ENCODE data around the gene DGLUCY.
"Not testable (repeated sequence)": the region's sequence is repeated elsewhere in the genome, so short reads cannot be mapped to it uniquely, and the experiment has no call there.

Gene DGLUCY

DNA sequence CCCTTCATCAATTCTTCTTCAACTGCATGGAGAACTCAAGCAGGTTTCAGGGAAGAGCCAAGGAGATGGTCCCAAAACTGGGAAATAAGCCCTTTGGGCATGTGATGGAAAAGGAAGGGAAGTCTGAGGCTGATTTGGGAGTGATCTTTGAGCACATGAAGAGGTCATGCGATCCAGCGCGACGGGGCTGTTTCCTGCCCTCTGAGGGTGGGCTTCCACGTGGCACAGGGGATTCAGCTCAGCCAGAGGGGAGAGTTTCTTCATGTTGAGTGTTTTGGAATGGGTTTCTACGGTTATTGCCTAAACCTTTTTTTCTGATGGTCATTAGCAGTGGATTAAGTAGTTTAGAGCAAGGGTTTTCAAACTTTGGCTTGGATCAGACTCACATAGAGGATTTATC lies 100.4 kb downstream of the DGLUCY start:
- no peak for FAIRE-seq

- no peak for FAIRE-seq
These were observed 101.5 kb downstream of the DGLUCY start for GRCh38 chr14:91215381-91215780.

DNA sequence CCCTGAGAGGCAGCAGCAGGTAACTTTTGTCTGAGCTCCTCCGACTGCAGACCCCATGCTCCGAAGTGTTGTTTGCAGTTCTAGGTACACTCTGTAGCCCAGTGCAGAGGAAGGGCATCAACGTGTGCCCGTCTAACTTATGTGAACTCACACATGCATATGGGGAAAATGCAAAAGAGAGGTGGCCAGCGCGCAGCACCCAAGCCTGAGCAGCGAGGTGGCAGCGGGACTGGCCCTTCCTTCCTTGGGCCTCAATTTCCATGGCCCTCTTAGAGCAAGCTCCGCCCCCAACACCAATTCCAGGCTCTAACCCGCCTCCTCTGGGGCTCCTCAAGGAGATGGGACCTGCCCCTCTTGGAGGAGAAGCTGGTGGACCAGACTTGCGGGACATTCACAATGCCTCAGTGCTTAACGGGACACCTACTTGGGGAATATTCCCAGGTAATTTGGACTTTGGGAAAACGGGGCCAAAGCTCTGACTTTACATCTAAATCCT lies 102.9 kb downstream of the DGLUCY start:
- FAIRE-seq = no peak

DNA sequence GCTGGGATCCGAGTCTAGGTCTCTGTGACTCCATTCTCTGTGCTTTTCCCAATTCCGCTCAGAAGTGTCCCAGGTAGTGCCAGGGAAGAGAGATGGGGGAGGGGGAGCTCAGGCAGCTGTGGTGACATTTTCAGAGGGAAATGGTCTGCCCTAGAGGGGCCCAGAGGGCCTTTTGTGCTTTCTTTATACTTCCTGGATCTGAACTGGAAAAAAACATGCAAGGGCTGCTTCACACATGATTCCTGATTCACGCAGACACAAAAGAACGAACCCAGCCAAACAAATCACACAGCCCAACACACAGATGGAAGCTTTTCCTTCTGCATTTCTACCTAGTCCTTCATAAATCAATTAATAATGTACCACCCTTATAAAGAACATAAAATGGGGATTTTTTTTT lies 104.1 kb downstream of the DGLUCY start:
- FAIRE-seq = no peak

- FAIRE-seq = no peak
These were observed 105.9 kb downstream of the DGLUCY start for GRCh38 chr14:91219517-91220389.

DNA sequence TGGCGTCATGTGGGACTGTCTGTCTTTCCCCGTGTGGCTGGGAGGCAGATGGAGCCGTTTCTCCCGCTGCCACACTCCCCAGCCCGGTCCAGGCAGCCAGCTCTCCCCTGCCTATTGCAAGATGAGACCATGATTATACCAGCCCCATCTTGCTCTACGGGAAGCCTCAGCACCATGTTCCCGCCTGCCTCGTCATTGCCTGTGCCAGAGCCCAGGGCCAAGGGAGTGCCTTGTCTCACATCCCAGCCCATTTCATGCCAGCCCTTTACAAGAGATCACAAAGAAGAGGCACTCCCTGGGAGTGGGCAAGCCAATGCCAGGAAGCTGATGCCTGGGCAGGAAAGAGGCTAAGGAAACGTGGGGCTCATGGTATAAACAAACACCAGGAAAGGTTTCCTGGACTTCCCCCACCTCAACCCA lies 106.7 kb downstream of the DGLUCY start:
- no peak for FAIRE-seq

DNA sequence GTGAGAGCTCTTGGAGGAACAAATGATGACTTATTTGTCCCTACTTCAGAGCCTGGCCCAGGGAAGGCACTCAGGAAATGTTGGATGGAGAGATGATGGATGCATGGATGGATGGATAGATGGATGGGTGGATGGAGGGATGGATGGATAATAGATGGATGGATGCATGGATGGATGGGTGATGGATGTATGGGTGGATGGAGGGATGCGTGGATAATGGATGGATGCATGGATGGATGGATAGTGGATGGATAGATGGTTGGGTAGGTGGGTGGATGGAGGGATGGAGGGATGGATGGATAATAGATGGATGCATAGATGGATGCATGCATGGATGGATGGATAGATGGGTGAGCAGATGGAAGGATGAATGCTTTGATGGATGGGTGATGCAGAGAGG lies 107.4 kb downstream of the DGLUCY start:
- FAIRE-seq = no peak

DNA sequence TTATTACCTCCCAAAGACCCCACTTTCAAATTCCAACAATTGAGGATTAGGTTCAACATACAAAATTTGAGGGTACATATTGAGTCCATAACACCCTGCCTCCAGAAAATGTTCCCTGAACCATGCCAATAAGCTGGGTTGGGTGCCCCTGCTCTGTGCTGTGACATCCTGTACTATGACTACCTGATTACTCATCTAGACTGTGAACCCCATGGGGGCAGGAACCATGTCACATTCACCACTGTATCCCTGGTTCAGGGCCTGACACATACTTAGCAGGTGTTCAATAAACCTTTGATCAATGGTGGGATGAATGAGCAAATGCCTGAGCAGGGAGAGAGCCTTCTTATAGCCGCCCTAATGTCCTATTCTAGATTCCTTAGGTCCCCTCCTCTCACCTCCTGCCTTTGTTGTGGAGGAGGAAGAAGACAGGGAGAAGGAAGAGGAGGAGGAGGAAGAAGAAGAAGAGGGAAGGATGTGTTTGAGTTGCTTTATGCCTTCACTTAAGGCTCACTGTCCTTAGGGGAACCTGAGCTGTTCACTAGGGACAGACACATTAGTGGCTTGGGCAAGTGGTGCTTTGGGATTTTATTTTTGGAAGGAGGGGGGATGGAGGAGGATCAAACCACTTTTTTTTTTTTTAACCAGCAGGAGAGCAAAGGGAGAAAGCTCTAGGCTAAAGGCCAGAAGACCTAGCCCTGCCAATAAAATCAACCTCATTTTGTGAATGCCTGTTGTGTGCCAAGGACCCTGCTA lies 109.3 kb downstream of the DGLUCY start:
- FAIRE-seq = no peak

DNA sequence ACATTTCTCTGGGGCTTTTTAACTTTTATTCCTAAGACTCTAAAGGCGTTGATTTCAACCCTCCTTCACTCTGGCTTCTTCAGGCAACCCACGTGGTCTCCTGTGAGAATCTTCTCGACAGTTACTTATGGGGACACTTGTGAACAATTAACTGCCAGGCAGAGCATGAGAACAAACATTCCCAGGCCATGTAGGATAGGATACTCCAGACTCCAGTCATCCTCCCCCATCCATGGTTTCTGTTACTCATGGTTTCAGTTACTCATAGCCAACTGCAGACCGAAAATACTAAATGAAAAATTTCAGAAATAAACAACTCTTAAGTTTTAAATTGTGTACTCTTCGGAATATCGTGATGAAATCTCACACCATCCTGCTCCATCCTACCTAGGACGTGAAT lies 111.2 kb downstream of the DGLUCY start:
- FAIRE-seq = no peak

DNA sequence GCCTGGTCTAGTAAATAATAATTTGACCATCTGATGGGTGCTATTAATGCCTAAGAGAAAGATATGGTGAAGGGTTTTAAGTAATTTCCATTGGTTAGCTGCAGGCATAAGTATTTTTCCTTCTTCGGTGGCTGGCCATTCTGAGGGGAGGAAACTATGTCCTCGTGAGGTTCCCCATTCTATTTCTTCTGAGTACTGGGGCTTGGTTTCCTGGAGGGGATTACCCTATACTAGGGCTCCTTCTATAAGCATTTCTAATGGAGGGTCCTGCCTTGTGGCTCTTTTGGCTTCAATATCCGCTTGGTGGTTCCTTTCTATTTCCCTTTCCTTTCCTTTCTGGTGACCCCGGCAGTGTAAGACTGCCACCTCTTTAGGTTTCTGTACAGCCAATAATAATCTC lies 112.5 kb downstream of the DGLUCY start:
- FAIRE-seq = not testable (repeated sequence)

- FAIRE-seq = no peak
These were observed 113.3 kb downstream of the DGLUCY start for GRCh38 chr14:91227183-91227628.

DNA sequence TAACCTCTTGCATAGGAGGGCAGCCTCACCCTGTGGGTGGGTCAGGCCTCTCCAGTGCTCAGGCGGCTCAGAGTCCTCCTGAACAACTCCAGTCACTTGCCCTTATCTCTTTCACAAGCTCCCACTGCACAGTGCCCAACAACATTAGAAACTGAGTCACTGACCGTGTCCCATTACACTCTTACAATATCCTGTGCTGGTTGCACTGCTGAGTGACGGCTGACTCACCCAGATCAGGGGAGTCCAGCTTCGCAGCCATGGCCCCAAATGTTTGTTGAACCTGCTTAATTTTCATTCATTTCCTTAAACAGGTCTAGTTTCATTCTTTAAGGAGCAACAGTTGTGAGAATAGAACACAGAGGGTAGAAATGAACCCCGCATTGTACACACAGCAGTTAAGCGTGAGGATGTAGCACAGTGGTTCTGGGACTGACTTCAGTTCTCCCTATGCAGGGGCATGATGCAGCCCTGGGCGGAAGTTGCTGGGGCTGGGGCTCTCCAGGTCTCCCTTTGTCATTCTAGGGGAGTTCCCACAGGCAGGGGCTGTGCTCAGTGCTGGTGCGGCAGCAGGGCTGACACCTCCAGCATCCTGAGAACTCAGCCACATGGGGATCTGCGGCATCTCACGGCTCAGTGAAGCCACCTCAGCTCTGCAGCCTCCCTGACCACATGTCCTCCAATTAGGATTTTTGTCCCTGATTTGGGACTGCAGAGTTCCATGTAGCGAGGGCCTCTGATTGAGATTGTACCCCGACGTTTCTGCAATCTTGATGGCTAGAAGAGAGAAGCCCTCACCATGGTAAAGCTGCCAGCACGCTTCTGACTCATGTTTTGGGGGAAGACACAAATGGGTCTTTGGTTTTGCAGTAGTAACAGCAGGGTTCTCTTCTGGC lies 114.5 kb downstream of the DGLUCY start:
- FAIRE-seq = no peak

DNA sequence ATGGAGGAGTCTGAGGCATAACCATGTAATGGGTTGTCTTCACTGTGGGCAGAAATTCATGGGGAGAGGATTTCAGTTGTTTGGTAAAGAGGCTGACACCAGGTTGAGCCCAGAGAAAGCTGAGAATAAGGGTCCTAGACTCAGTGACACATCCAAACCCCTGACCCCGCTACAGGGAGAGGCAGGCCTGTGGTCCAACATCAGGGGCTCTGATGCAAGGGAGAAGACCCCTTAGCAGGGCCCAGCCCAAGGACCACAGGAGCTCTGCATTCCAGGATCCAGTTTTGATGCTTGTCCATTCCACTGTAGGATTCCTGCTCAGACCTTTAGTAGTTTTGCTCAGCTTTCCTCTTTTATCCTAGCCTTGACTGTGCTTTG lies 115.1 kb downstream of the DGLUCY start:
- no peak for FAIRE-seq

GRCh38 chr14:91229743-91230200 lies 115.9 kb downstream of the DGLUCY start:
- no peak for FAIRE-seq

GRCh38 chr14:91230397-91231035 lies 116.6 kb downstream of the DGLUCY start:
- FAIRE-seq = no peak

GRCh38 chr14:91231446-91231845 lies 117.6 kb downstream of the DGLUCY start:
- no peak for FAIRE-seq

DNA sequence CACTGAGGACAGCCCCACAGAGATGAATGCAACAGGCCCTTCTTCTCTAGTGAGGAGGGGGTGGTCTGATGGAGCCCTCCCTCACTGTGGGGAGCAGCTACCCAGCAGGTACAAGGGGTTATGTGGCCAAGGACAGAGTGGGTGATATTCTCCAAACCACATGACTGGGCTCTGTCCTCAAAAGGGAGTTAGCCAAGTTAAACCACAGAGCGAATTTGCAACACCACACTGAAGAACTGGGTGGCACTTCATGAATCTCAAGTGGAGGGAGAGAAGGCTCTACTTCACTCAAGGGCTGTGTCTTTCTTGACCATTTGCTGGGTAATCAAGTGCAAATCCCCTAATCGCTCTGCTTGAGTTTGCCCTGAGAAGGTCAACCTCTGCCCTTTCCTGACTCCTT lies 118.2 kb downstream of the DGLUCY start:
- no peak for FAIRE-seq

GRCh38 chr14:91232603-91233002 lies 118.7 kb downstream of the DGLUCY start:
- no peak for FAIRE-seq

GRCh38 chr14:91233936-91234790 lies 120.3 kb downstream of the DGLUCY start:
- FAIRE-seq = no peak

DNA sequence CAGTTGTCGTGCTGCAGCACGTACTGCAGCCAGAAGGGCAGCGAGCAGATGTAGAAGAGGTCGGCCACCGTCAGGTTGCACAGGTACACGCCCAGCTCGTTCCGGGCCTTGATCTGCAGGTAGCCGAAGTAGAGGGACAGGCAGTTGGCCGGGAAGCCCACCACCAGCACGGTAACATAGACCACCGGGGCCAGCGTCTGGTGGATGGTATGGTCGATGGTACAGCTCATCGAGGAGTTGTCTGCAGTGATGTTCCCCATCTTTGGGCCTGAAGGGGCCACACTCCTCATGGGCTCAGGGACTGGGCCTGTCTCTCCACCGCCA lies 120.9 kb downstream of the DGLUCY start:
- FAIRE-seq = no peak

DNA sequence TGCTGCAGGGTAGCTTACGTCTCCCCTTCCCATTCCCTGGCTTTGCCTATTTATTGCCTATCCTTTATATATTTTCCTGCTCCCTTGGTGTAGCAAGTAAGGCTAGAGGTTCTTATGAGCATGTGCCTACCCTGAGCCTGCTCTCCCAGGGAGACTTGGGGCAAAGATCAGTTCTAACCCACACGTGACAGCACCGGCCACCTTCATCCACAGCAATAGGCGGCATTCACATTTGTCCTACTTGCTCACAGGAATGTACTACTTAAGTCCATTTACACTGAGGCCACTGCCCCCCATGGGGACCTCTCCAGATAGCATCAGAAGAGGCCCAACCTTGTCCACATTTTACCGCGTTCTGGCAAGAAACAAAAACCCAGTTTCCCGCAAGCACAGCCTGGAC lies 122.0 kb downstream of the DGLUCY start:
- FAIRE-seq = no peak

Measured in endometrium (tissue), 2 donors.